Kidney (tissue), 14 donors: ENCODE data around the gene SBF1. TPM values are rescaled to one million over a fixed set of nuclear protein-coding genes. Genes with fewer than 3 reads are reported as not detected.

Experiments used
- DNase-seq, 5 donors: peaks; one replicate each; pipeline ENCODE4 v3.0.0-alpha.2; 2013 to 2020
- FAIRE-seq: peaks from 2 replicates; lab custom pipeline; 2012; peaks lifted over from hg19 to GRCh38; lab: Jason Lieb, UNC
- H3K27ac ChIP-seq, 2 donors: one replicate each; pipeline ENCODE4 v1.7.0; 2013; ENCODE audit warnings: low read depth in 2 of 2, low read length in 2 of 2, inconsistent platforms in 1 of 2
- H3K27me3 ChIP-seq: one replicate; pipeline ENCODE4 v1.7.1; 2013; ENCODE audit warnings: low read length, inconsistent platforms; ENCODE audit not compliant: control insufficient read depth, insufficient read depth
- H3K36me3 ChIP-seq, 3 donors: one replicate each; pipeline versions ENCODE4 v1.7.0 to v1.7.1; 2013; ENCODE audit warnings: low read length in 3 of 3, control low read depth in 1 of 3, inconsistent platforms in 1 of 3; ENCODE audit not compliant: insufficient read depth in 3 of 3, control insufficient read depth in 2 of 3
- H3K4me1 ChIP-seq, 3 donors: one replicate each; pipeline versions ENCODE4 v1.7.0 to v1.7.1; 2013; ENCODE audit warnings: low read length in 3 of 3, inconsistent platforms in 1 of 3, low read depth in 1 of 3; ENCODE audit not compliant: control insufficient read depth in 2 of 3, insufficient read depth in 2 of 3
- H3K4me3 ChIP-seq, 3 donors: one replicate each; pipeline versions ENCODE4 v1.7.0 to v1.8.1; 2013; ENCODE audit warnings: low read length in 3 of 3, control low read depth in 1 of 3, inconsistent platforms in 1 of 3
- H3K9ac ChIP-seq, 3 donors: one replicate each; pipeline versions ENCODE4 v1.7.0 to v1.7.1; 2013; ENCODE audit warnings: low read length in 3 of 3, control low read depth in 1 of 3, inconsistent platforms in 1 of 3
- H3K9me3 ChIP-seq, 3 donors: one replicate each; pipeline versions ENCODE4 v1.7.0 to v1.7.1; 2013; ENCODE audit warnings: low read length in 3 of 3, control low read depth in 1 of 3, inconsistent platforms in 1 of 3; ENCODE audit not compliant: control insufficient read depth in 2 of 3, insufficient read depth in 1 of 3
- CTCF ChIP-seq: IDR thresholded peaks from 3 replicates; pipeline ENCODE4 v1.5.1; 2012; ENCODE audit warnings: mild to moderate bottlenecking, moderate library complexity, borderline replicate concordance; ENCODE audit not compliant: insufficient read depth; ENCODE audit errors: extremely low read depth
- intact Hi-C: fragments of 100-400 bp; cut with DNase I; formaldehyde crosslinking; loops from one replicate; pipeline ENCODE4 v1.11.1; 2022
- polyA plus RNA-seq: library from polyadenylated mRNA; stranded (reverse); fragments of 350-450 nt; fragmentation: Illumina TruSeq; extraction: RNeasy Lipid Tissue Mini Kit (QIAGEN cat#74804); gene quantifications from one replicate; pipeline ENCODE4 v1.2.3, GENCODE V29; 2014; ENCODE audit warnings: low read depth, low replicate concordance; ENCODE audit not compliant: insufficient read depth
- total RNA-seq: library from RNA; stranded (reverse); fragmentation: NEBNext Ultra II Directional; extraction: Animal tissue kit (Norgen Biotek cat#: 25700); gene quantifications from one replicate; pipeline ENCODE4 v1.2.1, GENCODE V29; 2021
- donor health status: control.
- donor health status: control.
- donor health status: control.
- donor health status: control.
- donor health status: control.
- donor health status: DM: yes; HTN: yes; CAD: no.
- donor health status: Normal renal cell carcinoma (clear cell type).

The SBF1 gene
- total and polyA plus RNA-seq, 2 donors from 2014 or later: 18.1 to 73.9 TPM

- H3K9ac ChIP-seq: no peak overlapping the region
- H3K9me3 ChIP-seq: no peaks in the 10 kb centered on the region
- DNase-seq (peak in 1 of 5 donors; percentile 50), FAIRE-seq (no peak)
- no peak overlapping the region for H3K27ac ChIP-seq
- no peak for TF ChIP-seq CTCF
- H3K27me3 ChIP-seq: no peaks in the 10 kb centered on the region
- H3K36me3 ChIP-seq: peaks cover 0 to 8% (median 5%) of the 10 kb centered on the region in 3 donors
- intact Hi-C loops: no loop called here
- H3K4me3 ChIP-seq: no peak overlapping the region
- peaks cover 0 to 7% (median 0%) of the 10 kb centered on the region in 3 donors for H3K4me1 ChIP-seq
Measured at GRCh38 chr22:50406416-50407170, 68.2 kb downstream of the SBF1 start.

- H3K27me3 ChIP-seq: no peaks in the 10 kb centered on the region
- FAIRE-seq: no peak
- no peak for TF ChIP-seq CTCF
- H3K9ac ChIP-seq: no peak overlapping the region
- peaks cover 0 to 12% (median 5%) of the 10 kb centered on the region in 3 donors for H3K36me3 ChIP-seq
- H3K9me3 ChIP-seq: no peaks in the 10 kb centered on the region
- peak overlapping the region; percentile 3 to 63 for H3K27ac ChIP-seq
- no peak overlapping the region for H3K4me3 ChIP-seq
- H3K4me1 ChIP-seq: peaks cover 0 to 16% (median 6%) of the 10 kb centered on the region in 3 donors
- intact Hi-C loops: no loop called here
- peak in 4 of 5 donors; percentile 13 to 85 (median 38) for DNase-seq
Measured at GRCh38 chr22:50403701-50404101, 71.1 kb downstream of the SBF1 start.

GRCh38 chr22:50401907-50402306 is 72.9 kb downstream of the SBF1 start:
- H3K27me3 ChIP-seq: no peaks in the 10 kb centered on the region
- no peak overlapping the region for H3K9ac ChIP-seq
- H3K36me3 ChIP-seq: peaks cover 0 to 5% (median 4%) of the 10 kb centered on the region in 3 donors
- intact Hi-C loops: no loop called here
- H3K4me3 ChIP-seq: no peak overlapping the region
- no peaks in the 10 kb centered on the region for H3K9me3 ChIP-seq
- DNase-seq (no peak), FAIRE-seq (no peak)
- peaks cover 0 to 18% (median 9%) of the 10 kb centered on the region in 3 donors for H3K4me1 ChIP-seq
- no peak for TF ChIP-seq CTCF
- no peak overlapping the region for H3K27ac ChIP-seq
